GM19452 (cell line): ENCODE measurements around the gene SDR42E1.
"Not testable (repeated sequence)": the region's sequence is repeated elsewhere in the genome, so short reads cannot be mapped to it uniquely, and the experiment has no call there.

Experiments
- ATAC-seq: cut with Tn5 transposase; IDR thresholded peaks from one replicate; pipeline ENCODE4 v1.9.1; 2021; ENCODE audit not compliant: unreplicated experiment

Gene SDR42E1

DNA sequence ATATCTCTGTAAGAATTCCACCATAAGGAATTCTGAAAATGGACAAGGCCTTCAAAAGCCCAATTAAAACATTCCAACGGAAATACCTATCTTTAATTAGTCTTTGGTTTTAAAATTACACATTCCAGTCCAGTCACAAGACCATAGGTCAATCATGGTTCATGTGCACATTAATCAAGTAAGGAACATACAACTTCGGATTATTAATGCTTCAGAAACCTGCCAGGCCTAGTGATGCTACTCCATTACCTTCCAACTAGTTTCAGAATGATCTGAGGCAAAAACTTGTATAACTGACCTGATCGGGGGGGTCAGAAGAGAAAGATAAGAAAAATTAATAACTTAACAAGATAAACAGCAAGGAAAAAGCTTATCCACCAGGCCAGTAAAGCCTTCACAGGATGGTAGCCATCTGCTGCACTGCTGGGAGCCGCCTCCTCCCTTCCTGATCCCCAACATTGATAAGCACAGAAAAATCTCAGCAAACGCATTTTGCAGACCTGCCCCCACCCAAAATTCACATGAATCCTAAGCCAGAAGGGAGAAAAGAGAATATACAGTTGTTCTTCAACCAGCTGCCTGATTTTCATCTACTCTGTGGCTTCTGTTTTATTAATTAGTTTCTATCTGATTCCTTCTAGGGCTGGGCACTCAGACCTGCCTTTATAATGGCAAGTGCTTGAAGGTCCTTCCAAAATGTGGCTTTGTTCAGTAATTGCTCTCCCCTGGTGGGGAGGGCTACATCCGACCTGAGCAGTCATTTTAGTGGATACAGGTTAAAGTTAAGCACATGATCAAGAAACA is 6.0 kb downstream of the SDR42E1 start:
- ATAC-seq: no peak

DNA sequence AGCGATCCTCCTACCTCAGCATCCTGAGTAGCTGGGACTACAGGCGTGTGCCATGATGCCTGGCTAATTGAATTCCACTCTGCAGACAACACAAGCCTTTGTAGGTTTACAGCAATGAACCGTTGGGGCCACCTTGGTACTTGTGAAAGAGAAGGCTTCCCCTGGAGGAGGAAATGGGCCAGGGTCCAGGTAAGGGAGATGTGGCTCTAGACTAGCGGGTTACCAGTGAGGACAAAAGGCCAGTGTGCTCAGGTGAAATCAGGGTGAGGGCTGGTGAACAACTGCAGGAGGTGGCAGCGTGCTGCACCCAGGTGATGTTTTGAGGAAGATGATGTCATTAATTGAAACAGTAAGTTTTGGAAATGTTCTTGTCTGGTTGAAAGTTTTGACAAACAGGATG is 6.7 kb downstream of the SDR42E1 start:
- ATAC-seq: no peak

DNA sequence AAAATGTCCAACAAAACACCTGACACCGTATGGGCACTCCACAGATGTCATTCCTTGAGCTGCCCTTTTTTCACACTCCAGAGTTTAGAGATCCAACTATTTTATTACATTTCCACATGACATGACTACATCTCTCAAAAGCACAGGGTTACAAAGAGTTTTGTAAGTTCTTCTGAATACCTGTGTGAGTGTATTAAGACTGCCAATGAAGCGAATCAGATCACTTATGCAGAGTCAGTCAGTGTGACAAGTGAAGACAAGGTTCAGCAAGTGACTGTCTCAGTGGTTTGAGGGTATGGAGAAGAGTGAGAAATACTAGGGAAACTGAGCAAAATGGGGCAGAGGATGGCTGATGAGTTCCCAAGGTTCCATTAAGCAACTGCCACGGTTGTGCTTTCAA is 8.4 kb downstream of the SDR42E1 start:
- ATAC-seq: no peak

DNA sequence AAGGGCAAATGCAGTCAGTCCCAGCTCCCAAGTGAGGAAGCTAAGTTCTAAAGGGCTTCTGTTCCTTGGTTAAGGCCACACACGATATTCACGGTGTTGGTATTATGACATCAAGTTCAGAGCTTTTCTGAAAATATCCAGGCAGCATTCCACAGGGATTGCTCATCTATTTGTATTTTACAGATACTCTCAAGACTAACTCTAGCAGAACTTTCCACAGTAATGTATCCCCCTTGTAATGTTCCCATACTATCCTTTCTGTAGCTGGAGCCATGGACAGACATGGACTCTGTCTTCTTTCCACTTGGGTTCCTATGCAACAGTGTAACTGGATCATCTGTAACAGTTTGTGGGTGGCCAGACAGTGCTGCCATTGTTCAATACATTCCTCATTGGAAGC is 13.5 kb downstream of the SDR42E1 start:
- no peak for ATAC-seq

DNA sequence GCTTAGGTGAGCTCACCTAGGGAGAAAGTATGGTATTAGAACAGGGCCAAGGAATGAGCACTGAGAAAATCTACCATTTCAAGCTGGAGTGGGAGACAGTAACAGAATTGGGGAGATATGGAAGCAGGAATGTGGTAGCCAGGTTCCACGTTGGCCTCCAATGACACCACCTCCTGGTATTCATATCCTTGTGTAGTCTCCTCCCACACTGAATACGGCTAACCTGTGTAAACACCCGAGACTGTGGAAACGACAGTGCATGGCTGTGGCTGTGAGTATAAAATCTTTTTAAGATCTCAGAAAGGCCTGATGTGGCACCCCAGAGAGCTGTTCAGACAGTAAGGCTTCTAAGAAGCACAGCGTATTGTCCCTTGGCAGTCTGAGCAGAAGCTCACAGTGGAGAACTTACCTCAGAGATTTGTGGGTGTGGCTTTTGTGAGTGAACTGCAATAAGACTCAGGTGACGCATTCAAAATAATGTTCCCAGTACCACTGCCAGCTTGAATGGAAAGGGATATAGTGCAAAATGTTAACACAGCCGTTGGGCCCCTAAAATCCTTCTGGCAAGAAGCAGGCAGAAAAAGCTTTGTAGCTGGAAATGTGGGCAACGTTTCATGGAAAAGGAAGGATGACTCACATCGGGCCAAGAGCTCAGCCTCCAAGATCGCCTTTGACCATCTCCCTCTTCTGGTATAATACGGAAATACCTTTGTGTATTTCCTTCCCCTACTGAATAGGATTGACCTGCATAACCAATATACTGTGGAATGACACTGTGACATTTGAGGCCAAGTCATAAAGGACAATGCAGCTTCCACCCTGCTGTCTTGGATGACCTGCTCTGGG is 14.4 kb downstream of the SDR42E1 start:
- ATAC-seq: no peak

DNA sequence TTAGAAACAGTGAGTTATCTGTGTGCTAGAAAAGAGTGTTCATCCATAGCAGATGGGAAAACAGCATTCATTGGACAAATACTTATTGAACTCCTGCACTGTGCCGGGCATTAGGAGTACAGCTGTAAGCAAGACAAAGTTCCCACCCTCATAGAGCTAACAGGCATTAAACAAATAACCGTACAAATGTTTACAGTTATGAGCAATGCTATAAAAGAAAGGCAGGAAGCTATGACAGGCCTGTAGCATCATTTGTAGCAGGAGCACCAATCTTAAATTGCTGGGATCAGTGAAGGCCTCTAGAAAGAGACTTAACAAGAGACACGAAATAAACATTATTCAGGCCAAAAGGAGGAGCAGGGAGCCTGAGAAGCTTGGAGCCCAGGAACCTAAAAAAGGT is 15.6 kb downstream of the SDR42E1 start:
- no peak for ATAC-seq

DNA sequence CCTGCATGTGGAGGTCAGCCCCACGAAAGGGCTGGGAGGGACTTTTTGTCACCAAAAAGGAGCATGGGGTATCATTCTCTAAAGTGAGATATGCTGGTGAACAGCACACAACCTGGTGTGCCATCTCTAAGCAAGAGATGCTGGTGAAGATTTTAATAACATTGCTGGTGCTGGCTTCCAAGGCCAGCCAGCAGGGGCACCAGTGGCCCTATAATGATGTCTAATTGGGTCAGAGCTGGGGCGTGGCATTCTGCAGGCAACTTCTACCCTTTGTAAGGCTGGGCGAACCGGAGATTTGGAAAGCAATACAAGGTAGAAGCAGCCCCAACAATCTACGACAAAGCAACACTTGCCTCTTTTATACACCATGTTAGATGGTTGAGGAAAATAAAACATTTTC is 16.8 kb downstream of the SDR42E1 start:
- ATAC-seq: no peak

DNA sequence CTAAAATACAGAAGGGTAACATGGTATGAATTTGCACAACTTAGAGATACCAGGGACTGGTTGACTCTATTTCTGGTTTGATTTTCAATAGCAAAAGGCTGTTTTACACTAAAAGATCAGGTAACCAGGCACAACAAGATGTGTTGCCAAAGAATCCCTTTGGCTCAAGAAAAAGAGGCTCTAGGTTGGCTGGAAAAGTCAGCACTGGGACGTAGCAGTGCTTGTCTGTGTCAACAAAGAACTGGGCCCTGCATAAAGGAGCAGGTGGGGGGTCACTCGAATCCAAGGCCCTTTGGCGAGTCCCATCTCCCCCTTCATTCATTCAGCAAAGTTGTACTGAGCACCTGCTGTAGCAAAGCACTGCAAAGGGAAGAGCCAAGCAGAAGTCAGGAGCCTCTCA is 18.4 kb downstream of the SDR42E1 start:
- no peak for ATAC-seq

DNA sequence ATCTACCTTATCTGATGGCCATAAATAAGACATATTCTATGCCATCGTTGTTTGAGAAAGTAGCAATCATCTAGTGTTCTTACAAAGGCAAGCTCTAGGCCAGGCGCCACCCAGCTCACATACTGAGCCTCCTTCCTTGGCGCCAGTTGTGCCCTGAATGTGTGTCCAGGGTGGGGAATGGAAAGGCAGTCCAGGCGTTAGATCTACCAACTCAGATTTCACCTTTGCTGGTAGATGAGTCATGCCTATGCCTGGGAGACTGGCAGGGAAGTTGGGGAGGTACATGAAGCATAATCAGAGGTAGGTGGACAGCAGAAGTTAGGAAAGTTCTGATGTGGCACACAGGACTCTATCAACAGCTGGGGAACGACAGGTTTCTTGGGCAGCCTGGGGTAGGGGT is 23.6 kb downstream of the SDR42E1 start:
- no peak for ATAC-seq

DNA sequence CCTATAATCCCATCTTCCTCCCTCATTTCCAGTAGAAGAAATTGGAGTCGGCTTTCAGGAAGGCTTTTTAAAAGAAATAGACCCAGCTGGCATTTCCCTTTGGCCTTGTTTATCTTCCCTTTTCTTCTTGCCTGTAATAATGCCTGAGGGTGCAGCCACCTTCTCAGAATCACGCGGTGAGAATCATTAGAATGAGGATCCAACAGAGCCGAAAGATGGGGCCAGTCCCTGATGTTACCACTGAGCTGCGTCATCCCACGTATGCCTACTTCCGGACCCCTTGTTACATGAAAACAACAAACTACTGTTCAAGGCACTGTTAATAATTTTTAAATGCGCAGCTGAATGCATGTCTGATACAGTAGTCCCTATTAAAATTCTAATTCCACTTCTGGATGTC is 24.1 kb downstream of the SDR42E1 start:
- ATAC-seq: no peak

DNA sequence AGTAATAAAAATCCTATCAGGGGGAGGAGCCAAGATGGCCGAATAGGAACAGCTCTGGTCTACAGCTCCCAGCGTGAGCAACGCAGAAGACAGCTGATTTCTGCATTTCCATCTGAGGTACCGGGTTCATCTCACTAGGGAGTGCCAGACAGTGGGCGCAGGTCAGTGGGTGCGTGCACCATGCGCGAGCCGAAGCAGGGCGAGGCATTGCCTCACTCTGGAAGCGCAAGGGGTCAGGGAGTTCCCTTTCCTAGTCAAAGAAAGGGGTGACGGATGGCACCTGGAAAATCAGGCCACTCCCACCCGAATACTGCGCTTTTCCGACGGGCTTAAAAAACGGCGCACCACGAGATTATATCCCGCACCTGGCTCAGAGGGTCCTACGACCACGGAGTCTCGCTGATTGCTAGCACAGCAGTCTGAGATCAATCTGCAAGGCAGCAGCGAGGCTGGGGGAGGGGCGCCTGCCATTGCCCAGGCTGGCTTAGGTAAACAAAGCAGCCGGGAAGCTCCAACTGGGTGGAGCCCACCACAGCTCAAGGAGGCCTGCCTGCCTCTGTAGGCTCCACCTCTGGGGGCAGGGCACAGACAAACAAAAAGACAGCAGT is 33.8 kb downstream of the SDR42E1 start:
- ATAC-seq: not testable (repeated sequence)

DNA sequence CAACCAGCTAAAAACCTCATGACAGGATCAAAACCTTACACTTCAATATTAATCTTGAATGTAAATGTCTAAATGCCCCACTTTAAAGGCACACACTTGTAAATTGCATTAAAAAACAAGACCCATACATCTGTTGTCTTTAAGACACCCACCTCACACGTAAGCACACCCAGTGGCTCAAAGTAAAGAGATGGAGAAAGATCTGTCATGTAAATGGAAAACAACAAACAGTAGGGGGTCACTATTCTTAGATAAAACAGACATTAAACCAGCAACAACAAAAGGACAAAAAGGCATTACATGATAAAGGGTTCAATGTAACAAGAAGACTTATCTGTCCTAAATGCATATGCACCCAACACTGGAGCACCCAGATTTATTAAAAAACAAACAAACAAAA is 35.6 kb downstream of the SDR42E1 start:
- ATAC-seq: no peak

DNA sequence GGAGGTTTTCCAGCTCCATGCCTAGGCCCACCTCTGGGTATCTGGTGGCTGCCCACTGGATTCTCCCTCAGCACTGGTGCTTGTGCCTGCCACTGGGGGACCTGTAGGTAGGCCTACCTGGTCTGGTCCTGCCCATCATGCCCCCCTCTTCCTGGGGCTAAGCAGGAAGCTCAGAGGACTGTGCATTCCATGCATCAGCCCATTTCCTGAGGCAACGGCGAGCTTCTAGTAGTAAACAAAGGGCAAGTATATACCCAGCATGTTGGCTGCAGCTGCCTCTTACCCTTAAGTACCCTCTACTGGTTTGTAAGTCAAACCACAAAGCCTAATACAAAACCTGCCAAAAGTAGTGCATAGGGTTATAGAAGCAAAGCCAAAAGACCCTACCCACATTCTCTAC is 37.5 kb downstream of the SDR42E1 start:
- no peak for ATAC-seq

DNA sequence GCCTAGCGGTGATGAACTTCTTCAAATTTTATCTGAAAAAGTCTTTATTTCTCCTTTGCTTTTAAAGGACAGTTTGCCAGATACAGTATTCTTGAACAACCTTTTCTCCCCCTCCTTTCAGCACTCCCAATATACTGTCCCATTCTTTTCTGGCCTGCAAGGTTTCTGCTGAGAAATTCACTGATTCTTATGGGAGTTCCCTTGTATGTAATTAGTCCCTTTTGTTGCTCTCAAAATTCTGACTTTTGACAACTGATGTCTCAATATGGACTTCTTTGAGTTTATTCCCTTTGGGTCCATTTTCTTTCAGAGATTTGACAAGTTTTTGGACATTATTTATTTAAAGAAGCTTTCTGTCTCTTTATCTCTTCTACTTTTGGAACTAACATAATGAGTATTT is 39.4 kb downstream of the SDR42E1 start:
- no peak for ATAC-seq

DNA sequence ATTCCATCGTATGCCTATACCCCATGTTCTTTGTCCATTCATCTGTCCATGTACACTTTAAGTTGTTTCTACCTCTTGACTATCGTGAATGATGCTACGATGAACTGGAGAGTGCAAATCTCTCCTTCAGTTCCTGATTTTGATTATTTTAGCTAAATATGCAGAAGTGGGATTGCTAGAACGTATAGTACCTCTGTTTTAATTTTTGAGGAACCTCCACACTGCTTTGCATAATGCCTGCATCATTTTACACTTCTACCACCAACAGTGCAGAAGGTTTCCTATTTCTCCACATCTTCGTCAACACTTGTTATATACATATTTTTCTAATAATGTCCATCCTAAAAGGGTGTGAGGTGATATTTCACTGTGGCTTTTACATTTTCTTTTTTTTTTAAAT is 43.9 kb downstream of the SDR42E1 start:
- ATAC-seq: no peak

DNA sequence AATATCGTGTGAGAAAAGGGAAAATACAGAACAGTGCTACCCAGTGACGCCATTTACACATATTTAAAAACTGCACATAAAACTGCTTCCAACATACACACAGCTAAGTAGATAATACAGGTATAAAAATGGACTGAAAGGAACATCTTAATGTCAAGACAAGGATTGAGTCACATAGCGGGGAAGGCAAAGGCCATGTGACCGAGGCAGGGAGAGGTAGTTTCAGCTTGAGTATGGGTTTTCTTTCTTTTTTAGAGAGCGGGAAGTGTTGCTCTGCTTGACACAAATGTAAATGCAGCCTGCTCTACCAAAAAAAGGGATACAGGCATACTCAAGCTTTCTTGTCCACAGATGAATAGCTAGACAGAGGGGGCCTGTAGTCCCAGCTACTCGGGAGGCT is 46.5 kb downstream of the SDR42E1 start:
- ATAC-seq: no peak

DNA sequence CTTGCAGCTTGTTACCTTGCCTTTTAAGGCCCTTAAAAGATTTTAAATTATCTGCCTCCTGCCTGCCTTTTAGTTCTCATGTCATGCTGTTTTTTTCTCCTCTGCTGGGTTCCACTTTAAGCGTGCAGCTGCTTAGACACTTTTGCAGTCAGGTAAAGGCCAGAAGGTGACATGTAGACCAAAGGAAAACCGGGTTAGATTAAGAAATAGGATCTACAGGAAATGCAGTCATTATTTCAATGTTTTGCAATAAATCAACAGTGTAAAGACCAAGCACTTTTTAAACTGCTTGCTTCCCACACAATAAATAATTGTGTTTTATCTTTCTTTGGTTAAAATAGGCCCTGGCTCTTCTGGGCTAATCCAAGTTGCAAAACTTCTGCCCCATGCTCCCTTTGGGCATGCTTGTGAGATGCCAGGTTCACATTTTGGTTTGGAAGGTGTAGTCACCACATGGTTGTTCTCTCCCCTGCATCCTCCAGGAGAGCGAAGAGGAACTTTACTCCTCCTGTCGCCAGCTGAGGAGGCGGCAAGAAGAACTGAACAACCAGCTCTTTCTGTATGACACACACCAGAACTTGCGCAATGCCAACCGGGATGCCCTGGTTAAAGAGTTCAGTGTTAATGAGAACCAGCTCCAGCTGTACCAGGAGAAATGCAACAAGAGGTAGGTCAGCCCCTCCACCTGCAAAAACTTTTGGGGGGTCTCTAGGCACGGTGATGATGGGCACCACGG is 54.9 kb downstream of the SDR42E1 start:
- ATAC-seq: no peak

DNA sequence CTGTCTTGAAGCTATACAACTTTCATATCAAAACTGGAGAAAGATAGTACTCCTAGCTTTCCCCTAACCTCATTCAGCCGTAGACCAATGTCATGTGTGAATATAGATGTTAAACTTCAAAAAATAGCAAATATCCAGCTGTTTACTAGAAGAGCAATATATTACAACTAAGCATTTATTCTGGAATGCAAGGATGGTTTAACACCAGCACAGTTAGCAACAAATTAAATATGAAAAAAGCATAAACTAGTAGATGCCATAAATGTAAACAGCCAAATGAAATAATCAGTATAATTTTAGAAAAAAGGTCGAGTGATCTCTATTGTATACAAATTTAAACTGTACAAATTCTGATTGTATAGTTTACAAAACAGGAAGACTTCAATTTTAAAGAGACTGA is 59.7 kb downstream of the SDR42E1 start:
- no peak for ATAC-seq

DNA sequence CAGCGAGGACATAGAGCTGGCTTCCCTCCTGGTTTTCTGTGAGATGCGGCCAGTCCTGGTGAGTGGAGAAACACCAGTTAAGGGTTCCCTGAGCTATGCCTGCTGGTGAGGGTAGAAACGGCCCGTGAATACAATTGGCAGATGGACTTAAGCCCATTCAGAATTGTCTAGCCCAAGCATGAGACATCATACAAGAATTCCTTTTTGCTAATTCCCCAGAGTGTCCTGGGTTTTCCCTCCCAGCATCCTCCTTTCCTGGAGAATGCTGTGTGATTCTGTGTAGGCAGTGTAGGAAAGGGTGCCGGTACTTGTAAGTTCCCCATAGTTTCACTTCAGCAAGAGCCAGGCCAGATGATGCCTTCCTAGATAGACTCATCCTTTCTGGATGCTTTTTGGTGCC is 65.1 kb downstream of the SDR42E1 start:
- ATAC-seq: no peak

DNA sequence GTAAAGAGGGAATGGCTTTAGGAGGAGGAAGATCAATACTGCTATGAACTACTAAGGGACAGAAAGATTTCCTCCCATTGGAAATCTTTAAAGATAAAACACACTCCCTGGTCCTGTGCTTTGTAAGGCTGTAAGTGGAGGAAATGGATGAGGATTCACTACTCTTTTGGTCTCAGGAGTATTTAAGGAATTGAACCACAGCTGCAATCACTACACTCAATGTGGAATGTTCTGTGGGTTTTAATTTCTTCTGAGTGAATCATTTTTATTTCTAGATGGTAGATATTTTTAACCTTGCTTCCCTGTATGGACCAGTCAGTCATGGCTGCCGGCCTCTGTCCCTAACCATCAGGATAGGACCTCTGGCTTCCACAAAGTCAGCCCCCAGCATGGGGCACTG is 65.6 kb downstream of the SDR42E1 start:
- ATAC-seq: no peak

DNA sequence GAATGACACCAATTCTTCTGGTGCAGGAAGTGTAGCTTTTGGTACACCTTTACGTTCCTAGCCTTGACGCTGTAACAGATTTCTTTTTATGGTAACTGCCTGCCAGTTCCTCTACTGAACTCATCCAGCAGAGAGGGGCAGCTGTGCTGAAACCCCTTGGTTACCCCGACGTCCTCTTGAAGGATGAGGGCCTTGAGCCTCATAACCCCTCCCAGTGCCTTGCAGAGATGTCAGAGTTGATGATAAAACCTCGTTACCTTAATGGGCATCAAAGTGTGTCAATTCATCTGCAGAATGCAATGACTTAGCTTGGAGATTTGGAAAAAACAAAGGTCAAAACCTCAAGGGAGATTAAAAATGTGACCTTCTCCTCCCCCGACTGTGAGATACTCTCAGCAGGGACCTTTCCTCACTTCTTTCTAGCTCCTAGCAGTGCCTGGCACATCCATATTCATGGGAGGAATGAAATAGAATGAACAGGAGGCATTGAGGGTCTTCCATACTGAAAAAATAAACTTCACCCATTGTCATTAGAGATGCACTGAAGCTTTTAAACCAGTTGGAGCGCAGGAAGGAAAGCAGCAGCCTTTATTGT is 69.2 kb downstream of the SDR42E1 start:
- ATAC-seq: no peak
